Measurements from ENCODE around the gene NFKBIA. TPM values are rescaled to one million over a fixed set of nuclear protein-coding genes. Genes with fewer than 3 reads are reported as not detected.

NFKBIA gene
- polyA plus RNA-seq, 1 experiment: 51.6 TPM

- Histone ChIP-seq H3K27me3 (ENCODE audit: control insufficient read depth, insufficient read depth, low read length) (no peaks in the 10 kb centered on the region), H3K4me3 (ENCODE audit: low read depth, low read length) (no peak overlapping the region), H3K9me3 (ENCODE audit: control insufficient read depth, insufficient read depth, low read length) (no peaks in the 10 kb centered on the region), H3K27ac (ENCODE audit: low read depth, low read length) (no peak overlapping the region)
- DNase-seq (ENCODE audit: low read depth, low spot score): no peak
- no peak for TF ChIP-seq CTCF (IDR thresholded peaks at IDR 0.05; ENCODE audit: low read depth, low read length)
- POLR2A ChIA-PET: no interaction called here
- CTCF ChIA-PET: interaction anchor here (1.3 to 16.5 kb wide), 3 partner anchors 14 to 274 kb away, joined by 3 to 418 read pairs (median 4); no protein-coding TSS in a partner anchor
Observed at GRCh38 chr14:35418093-35418492, 13.5 kb upstream of the NFKBIA start.

DNA sequence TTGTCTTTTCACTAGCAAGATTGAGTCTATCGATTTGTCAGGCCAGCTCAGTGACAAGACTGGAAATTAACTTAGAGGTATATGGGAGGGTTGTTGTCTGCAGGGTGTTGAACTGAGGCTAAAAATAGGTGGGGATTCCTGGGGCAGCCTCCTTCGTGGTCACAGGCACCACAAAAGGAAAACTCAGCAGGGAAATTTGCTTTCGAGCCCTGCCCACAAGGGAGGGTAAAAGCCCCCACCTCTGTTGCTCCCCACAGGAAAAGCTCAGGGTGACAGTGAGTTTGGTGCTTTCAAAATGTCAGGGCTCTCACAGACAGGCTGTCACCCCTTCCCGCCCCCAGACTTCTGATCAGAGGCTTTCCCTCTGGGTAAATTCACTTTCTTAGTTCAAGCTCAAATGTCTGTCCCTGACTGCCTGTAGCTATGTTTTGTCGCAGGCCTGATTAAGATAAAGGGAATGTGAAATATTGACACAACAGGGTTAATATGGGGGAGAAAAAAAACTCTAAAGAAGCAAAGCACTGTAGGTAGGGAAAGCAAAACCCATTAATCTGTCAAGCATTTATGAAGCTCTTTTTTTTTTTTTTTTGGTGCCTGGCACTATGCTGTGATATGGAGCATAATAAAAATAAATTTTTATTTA is 11.7 kb upstream of the NFKBIA start:
- H3K27ac ChIP-seq (ENCODE audit: low read depth, low read length): no peak overlapping the region
- ChIA-PET POLR2A (interaction anchor here (0.6 to 1.0 kb wide), 2 partner anchors 124 to 276 kb away, joined by 3 to 4 read pairs; partner anchors contain the start of gene PSMA6), CTCF (interaction anchor here (0.5 to 16.5 kb wide), 9 partner anchors 12 to 403 kb away, joined by 3 to 418 read pairs (median 4); no protein-coding TSS in a partner anchor)
- H3K4me3 ChIP-seq (ENCODE audit: low read depth, low read length): no peak overlapping the region
- no peak for TF ChIP-seq CTCF (IDR thresholded peaks at IDR 0.05; ENCODE audit: low read depth, low read length)
- H3K27me3 ChIP-seq (ENCODE audit: control insufficient read depth, insufficient read depth, low read length): no peaks in the 10 kb centered on the region
- H3K9me3 ChIP-seq (ENCODE audit: control insufficient read depth, insufficient read depth, low read length): no peaks in the 10 kb centered on the region
- DNase-seq (ENCODE audit: low read depth, low spot score): no peak

GRCh38 chr14:35414365-35414764 is 9.8 kb upstream of the NFKBIA start:
- ChIA-PET POLR2A (no interaction called here), CTCF (interaction anchor here (0.6 to 16.5 kb wide), 12 partner anchors 8 to 865 kb away, joined by 3 to 418 read pairs (median 8); no protein-coding TSS in a partner anchor)
- no peak for TF ChIP-seq CTCF (IDR thresholded peaks at IDR 0.05; ENCODE audit: low read depth, low read length)
- H3K4me3 ChIP-seq (ENCODE audit: low read depth, low read length): no peak overlapping the region
- no peaks in the 10 kb centered on the region for H3K9me3 ChIP-seq (ENCODE audit: control insufficient read depth, insufficient read depth, low read length)
- H3K27ac ChIP-seq (ENCODE audit: low read depth, low read length): no peak overlapping the region
- no peaks in the 10 kb centered on the region for H3K27me3 ChIP-seq (ENCODE audit: control insufficient read depth, insufficient read depth, low read length)
- DNase-seq (ENCODE audit: low read depth, low spot score): no peak

DNA sequence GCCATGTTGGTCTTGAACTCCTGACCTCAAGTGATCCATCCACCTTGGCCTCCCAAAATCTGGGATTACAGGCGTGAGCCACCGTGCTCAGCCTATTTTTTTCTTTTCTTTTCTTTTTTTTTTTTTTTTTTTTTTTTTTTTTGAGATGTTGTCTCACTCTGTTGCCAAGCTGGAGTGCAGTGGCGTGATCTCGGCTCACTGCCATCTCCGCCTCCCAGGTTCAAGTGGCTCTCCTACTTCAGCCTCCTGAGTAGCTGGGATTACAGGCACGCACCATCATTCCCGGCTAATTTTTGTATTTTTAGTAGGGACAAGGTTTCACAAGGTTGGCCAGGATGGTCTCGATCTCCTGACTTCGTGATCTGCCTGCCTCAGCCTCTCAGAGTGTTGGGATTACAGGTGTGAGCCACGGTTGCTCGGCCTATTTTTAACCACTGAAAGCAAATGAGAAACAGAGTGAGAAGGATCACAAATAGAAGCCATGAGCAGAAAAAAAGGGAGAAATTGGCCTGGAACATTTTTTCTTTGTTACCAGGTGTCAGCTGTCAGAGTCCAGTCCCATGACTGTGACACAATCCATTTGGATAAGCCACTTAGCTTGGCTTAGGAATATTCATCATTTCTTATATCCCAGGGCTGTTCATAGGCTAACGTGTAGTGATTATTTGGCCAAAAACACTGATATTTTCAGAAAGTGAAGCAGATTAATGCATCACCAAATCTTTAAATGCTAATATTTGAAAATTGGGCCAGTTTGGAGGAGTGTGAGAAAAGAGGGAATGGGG is 7.9 kb upstream of the NFKBIA start:
- CTCF ChIA-PET: interaction anchor here (0.7 to 16.5 kb wide), 13 partner anchors 10 to 404 kb away, joined by 3 to 418 read pairs (median 7); no protein-coding TSS in a partner anchor
- no peak overlapping the region for H3K4me3 ChIP-seq (ENCODE audit: low read depth, low read length)
- no peaks in the 10 kb centered on the region for H3K27me3 ChIP-seq (ENCODE audit: control insufficient read depth, insufficient read depth, low read length)
- H3K9me3 ChIP-seq (ENCODE audit: control insufficient read depth, insufficient read depth, low read length): no peaks in the 10 kb centered on the region
- POLR2A ChIA-PET: interaction anchor here (0.6 kb wide), 1 partner anchor 120 kb away, joined by 6 read pairs; the partner anchor contains the start of gene PSMA6
- no peak for TF ChIP-seq CTCF (IDR thresholded peaks at IDR 0.05; ENCODE audit: low read depth, low read length)
- DNase-seq (ENCODE audit: low read depth, low spot score): no peak
- no peak overlapping the region for H3K27ac ChIP-seq (ENCODE audit: low read depth, low read length)

All from AG04450 (cell line).